Astrocyte of the cerebellum (primary cell): ENCODE measurements around the gene OR10A5.
"Not testable (repeated sequence)": the region's sequence is repeated elsewhere in the genome, so short reads cannot be mapped to it uniquely, and the experiment has no call there.

ENCODE experiments used
- DNase-seq: peaks from one replicate; pipeline ENCODE4 v3.0.0-alpha.2; 2011; ENCODE audit warnings: low read depth
- H3K4me3 ChIP-seq: 2 replicates; pipeline ENCODE4 v1.5.1; 2011; ENCODE audit warnings: mild to moderate bottlenecking, low read depth, low read length, moderate library complexity
- in situ Hi-C: cut with HindIII; loops from 2 replicates; pipeline ENCODE4 v1.10.0; 2017; ENCODE audit warnings: low sequenced_read_pairs
- TF ChIP-seq, protein P1 (sequence below): IDR thresholded peaks from 2 replicates; pipeline ENCODE4 v1.5.1; 2012; ENCODE audit warnings: low read length, low read depth, moderate library complexity, mild to moderate bottlenecking; ENCODE audit errors: missing control alignments

The OR10A5 gene

DNA sequence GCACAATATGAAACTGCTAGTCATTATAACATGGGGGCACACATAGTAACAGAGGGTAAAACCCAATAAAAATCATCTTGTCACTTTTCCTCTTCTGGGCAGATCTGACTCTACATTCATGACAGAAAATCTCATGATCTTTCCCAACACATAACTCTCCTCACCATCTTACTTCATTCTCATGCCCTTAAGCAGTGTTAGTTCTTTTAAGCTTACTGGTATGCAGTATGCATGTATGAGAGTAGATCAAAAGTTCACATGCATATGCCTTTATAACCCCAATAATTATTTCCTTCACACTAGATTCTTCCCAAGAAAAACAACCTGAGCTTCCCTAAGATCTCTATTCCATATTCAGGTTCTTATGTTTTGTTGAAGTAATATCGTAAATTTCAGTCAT is 25.8 kb downstream of the OR10A5 start:
- no peak overlapping the region for H3K4me3 ChIP-seq
- TF ChIP-seq, protein P1, sequence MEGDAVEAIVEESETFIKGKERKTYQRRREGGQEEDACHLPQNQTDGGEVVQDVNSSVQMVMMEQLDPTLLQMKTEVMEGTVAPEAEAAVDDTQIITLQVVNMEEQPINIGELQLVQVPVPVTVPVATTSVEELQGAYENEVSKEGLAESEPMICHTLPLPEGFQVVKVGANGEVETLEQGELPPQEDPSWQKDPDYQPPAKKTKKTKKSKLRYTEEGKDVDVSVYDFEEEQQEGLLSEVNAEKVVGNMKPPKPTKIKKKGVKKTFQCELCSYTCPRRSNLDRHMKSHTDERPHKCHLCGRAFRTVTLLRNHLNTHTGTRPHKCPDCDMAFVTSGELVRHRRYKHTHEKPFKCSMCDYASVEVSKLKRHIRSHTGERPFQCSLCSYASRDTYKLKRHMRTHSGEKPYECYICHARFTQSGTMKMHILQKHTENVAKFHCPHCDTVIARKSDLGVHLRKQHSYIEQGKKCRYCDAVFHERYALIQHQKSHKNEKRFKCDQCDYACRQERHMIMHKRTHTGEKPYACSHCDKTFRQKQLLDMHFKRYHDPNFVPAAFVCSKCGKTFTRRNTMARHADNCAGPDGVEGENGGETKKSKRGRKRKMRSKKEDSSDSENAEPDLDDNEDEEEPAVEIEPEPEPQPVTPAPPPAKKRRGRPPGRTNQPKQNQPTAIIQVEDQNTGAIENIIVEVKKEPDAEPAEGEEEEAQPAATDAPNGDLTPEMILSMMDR: no peak
- no peak for DNase-seq
- in situ Hi-C loops: no loop called here

DNA sequence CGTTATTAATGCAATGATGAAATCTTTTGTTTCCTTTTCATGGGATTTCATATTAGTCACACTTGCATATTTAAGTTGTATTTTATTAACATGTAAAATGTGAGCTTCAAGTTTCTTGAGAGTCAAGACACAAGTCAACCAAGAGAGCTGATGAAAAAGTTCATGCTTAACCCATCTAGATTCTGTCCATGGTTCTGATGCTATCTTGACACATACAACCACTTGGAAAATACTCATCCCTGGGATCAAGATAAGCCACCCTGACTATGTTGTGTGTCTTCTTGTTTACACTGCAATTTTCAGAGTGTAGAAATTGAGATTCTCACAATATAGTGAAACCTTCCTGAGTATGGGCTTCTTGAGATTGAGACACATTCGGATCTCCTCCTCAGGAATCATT is 30.3 kb downstream of the OR10A5 start:
- in situ Hi-C loops: no loop called here
- DNase-seq: no peak
- no peak overlapping the region for H3K4me3 ChIP-seq
- TF ChIP-seq, protein P1: no peak

DNA sequence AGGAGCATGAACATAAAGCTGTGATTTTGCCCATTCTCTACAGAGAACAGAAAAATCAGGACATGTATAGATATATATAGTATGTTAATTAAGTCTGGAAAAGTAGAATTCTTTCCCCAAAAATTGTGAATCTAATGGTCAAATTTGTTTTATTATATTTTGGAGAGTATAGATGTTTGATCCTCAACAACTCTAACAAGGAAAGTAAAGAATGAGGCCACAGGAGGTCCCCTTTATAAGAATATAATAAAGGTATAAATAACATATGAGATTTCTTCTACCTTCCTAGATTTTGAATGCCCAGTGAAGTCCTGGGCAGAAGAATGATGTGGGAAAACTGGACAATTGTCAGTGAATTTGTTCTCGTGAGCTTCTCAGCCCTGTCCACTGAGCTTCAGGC is 30.8 kb downstream of the OR10A5 start, which contains the start of gene OR10A4:
Gene OR10A4 (plus strand): TSS at position 301 of the 400 bp plus-strand sequence. CDS start 23 bp downstream, at position 324.
- in situ Hi-C loops: no loop called here
- TF ChIP-seq, protein P1: no peak
- no peak for DNase-seq
- no peak within 1 kb of the TSS for H3K4me3 ChIP-seq

DNA sequence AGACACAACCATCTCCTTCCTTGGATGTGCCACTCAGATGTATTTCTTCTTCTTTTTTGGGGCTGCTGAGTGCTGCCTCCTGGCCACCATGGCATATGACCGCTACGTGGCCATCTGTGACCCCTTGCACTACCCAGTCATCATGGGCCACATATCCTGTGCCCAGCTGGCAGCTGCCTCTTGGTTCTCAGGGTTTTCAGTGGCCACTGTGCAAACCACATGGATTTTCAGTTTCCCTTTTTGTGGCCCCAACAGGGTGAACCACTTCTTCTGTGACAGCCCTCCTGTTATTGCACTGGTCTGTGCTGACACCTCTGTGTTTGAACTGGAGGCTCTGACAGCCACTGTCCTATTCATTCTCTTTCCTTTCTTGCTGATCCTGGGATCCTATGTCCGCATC is 31.4 kb downstream of the OR10A5 start:
- no peak for DNase-seq
- TF ChIP-seq, protein P1: no peak
- in situ Hi-C loops: no loop called here
- H3K4me3 ChIP-seq: no peak overlapping the region

DNA sequence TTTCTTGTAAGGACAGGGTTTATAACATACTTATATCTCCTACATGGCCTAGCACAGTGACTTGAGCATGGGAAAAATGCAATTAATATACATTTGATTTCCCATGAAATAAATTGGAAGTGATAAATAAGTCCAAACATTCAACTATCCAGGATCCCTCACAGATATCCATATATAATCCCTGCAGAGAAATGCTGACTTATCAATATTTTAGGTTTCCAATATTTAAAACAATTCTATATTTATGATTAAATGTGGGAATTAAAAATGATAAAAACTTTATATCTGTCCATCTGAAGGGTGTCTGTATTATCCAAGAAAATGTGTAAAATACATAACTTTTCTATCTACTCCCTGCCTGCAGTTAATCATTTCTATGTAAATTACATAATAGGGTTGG is 37.3 kb downstream of the OR10A5 start:
- in situ Hi-C loops: no loop called here
- H3K4me3 ChIP-seq: no peak overlapping the region
- DNase-seq: no peak
- TF ChIP-seq, protein P1: no peak

DNA sequence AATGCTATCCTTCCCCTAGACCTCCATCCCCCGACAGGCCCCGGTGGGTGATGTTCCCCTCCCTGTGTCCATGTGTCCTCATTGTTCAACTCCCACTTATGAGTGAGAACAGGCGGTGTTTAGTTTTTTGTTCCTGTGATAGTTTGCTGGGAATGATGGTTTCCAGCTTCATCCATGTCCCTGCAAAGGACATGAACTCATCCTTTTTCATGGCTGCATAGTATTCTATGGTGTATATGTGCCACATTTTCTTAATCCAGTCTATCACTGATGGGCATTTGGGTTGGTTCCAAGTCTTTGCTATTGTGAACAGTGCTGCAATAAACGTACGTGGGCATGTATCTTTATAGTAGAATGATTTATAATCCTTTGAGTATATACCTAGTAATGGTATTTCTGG is 42.2 kb downstream of the OR10A5 start:
- H3K4me3 ChIP-seq, DNase-seq, in situ Hi-C loops: not testable (repeated sequence)

DNA sequence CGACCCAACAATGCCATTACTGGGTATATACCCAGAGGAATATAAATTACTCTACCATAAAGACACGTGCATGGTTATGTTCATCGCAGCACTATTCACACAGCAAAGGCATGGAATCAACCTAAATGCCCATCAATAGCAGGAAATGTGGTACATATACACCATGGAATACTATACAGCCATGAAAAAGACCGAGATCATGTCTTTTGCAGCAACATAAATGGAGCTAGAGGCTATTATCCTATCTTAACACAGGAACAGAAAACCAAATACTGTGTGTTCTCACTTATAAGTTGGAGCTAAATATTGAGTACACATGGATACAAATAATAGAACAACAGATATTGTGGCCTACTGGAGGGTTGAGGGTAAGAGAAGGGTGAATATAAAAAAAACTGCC is 43.3 kb downstream of the OR10A5 start:
- TF ChIP-seq, protein P1: no peak
- DNase-seq: no peak
- in situ Hi-C loops: no loop called here
- no peak overlapping the region for H3K4me3 ChIP-seq
